Measurements from ENCODE around the gene SFXN3.

SFXN3 gene

GRCh38 chr10:101031128-101031795, at the start of gene SFXN3, which contains the start of gene PDZD7:
Gene SFXN3, plus strand, starts transcription at chr10:101031234. Its CDS starts 3,461 bp downstream, at chr10:101034695.
Gene PDZD7, minus strand, starts transcription at chr10:101031129. Its CDS starts 910 bp downstream, at chr10:101030219.
- peak; percentile 88 for DNase-seq

DNA sequence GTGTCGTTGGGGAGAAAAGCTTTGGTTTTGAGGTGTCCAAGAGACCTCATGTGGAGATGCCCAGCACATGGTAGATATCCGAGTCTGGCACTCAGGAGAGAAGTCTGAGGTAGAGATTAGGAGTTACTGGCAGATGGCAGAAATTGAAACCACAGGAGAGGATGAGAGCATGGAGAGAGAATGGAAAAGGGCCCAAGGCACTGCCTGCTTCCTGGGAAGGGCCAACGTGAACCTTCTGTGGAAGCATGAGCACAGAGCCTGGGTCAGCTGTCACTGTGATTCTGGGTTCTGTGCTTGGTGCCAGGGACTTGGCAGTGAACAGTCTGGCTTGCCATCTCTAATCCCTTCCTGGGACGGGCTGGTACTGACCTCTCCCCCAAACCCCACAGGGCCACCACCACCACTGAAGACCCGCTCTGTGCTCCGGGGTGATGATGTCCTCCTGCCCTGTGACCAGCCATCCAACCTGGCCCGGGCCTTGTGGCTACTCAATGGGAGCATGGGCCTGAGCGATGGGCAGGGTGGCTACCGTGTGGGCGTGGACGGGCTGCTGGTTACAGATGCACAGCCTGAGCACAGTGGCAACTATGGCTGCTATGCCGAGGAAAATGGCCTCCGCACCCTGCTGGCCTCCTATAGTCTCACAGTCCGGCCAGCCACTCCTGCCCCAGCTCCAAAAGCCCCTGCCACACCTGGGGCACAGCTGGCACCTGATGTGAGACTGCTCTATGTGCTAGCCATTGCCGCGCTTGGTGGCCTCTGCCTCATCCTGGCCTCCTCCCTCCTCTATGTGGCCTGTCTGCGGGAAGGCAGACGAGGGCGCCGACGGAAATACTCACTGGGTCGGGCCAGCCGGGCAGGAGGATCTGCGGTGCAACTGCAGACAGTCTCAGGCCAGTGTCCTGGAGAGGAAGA, 47.9 kb upstream of the SFXN3 start:
- DNase-seq, result no peak

DNA sequence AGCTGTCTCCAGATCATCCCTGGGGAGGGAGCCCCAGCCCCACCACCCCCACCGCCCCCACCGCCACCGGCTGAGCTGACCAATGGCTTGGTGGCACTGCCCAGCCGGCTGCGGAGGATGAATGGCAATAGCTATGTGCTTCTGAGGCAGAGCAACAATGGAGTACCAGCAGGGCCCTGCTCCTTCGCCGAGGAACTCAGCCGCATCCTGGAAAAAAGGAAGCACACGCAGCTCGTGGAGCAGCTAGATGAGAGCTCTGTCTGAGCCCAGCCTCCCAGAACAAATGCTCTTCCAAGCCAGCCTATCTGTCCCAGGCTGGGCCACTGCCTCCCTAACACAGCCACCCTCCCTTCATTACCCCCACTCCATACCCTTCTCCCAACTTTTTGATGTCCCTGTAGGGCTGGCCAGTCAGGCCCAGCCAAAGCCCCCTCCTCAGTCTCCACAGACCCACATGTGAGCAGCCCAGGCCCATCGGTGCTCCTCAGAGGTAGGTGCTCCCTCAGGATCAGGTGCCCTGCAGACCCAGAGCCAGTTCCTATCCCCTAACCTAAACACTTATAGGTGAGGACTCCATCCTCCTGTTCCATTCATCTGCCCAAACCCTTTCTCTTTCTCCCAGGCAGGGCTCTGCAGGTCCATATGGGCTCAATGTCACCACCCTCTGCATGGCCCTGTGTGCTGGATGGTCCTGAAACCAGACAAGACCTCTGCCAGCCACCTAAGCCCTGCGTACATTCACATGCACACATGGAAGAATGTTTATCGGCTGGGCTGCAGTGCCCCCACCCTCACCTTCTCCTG, 47.0 kb upstream of the SFXN3 start:
- no peak for DNase-seq

DNA sequence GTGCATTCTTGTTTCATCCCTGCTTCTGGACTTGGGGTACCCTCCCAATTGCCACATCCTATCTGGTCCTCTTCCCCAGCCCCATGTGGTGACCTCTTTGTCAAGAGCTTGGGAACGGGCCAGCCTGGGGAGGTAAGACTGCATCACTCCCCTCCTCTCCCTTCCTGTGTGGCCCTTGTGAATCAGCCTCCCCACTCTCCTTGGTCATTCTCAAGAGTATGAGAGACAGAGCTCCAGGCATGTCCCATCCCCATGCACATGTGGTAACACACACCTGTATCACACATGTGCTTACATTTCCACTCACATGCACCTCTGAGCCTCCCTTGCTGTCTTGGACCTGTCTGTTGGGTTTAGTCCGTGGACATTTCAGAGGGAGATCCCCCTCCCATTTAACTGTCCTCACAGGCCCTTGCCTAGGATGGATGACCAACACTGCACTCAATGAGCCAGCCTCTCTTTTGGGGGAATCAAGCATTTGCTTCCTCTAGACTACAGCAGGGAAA, 46.3 kb upstream of the SFXN3 start:
- DNase-seq, result no peak

DNA sequence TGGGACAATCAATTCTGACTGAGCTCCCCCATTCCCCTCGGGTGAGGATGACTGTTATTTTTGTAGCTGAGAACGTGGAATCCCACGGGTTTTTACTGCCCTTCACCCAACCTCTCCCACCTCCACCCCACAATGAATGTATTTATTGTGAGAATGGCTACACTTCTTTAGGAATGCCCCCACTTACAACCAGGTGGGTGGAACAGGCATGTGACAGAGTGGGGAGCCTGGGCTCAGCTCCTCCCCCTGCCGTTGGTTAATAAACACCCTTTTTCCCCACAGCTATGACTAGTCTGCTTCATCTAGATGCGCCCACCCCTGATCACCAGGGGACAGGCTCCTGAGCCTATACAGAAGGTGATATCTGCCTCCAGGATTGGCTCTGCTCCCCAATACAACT, 45.7 kb upstream of the SFXN3 start:
- no peak for DNase-seq

DNA sequence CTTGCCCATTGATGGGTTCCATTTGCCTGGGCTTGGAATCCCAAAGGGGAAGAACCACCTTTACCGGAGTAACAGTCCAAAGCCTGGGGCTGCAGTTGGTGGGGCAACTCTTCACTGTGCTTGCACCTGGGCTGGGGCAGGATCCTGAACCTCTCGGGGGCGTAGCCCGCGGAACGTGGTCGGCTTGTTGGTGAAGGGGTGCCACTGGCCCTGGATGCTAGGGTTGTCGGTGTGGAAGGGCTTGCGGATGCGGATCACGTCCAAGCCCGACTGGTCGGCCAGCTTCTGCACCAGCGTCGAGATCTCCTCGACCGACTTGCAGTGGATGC, 44.4 kb upstream of the SFXN3 start:
- DNase-seq, result no peak

DNA sequence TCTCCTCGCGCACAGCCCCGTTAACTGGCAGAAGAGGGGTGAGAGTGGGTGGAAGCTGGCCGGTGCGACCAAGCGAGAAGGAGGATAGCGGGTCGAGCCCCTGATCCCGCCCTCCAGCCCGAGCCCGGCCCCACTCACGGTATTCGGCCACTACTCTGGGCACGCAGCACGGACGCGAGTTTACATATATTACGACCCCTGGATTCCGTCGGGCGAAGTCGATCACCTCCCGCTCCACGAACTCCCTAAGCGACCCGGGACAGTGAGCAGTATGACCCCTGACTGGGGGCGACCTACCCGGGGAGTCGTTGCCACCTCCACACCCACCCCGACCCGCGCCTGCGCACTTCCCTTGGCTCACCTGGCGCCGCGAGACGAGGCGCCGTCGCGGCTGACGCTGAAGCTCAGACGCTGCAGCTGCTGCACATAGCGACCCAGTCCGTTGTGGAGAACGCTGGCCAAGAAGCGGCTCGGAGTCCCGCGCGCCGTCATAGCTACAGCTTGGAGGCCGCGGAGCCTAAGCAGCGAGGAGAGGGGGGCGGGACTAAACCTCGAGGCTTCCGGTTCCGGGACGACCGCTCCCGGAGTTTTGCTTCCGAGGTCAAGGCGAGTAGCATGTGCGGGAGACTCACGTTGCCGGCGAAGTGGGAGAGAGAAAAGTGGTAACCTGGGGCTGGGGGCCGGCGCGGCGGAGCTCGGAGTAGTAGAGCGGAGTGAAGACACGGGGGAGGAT, 43.9 kb upstream of the SFXN3 start, which contains the start of the genes MRPL43 and TWNK:
MRPL43 (minus strand) TSS at position 546 of the 733 bp plus-strand sequence; CDS start at position 492, 54 bp downstream.
TWNK (plus strand) TSS at position 592 of the 733 bp plus-strand sequence. CDS start 668 bp downstream, outside the sequence.
- DNase-seq, result peak; percentile 67

DNA sequence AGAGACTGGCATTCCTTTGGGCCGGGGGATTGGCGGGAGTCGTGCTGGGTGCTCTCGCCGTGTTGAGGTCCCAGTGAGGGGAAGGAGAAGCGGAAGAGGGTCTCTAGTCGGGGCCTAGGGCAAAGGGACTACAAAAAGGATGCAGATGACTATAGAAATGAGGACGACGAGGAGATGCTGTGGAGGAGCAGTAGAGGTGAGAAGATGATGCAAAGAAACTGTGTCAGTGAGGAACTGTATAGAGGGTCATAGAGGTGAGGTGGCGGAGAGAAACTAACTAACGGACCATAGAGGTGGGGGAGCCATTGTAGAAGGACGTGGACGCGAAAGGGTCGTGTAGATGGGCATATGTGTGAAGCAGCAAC, 43.4 kb upstream of the SFXN3 start:
- DNase-seq, result no peak

DNA sequence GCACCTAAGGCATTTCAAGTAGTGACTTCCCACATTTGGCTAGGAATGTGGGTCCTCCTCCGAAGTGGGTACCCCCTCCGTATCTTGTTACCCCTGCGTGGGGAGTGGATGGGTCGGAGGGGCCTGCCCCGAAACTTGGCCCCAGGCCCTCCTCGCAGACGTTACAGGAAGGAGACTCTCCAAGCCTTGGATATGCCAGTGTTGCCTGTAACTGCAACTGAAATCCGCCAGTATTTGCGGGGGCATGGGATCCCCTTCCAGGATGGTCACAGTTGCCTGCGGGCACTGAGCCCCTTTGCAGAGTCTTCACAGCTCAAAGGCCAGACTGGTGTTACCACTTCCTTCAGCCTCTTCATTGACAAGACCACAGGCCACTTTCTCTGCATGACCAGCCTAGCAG, 42.9 kb upstream of the SFXN3 start:
- no peak for DNase-seq

GRCh38 chr10:100989088-100989487, 41.9 kb upstream of the SFXN3 start:
- no peak for DNase-seq

- no peak for DNase-seq
Measured at GRCh38 chr10:100993986-100994708, 36.9 kb upstream of the SFXN3 start.

DNA sequence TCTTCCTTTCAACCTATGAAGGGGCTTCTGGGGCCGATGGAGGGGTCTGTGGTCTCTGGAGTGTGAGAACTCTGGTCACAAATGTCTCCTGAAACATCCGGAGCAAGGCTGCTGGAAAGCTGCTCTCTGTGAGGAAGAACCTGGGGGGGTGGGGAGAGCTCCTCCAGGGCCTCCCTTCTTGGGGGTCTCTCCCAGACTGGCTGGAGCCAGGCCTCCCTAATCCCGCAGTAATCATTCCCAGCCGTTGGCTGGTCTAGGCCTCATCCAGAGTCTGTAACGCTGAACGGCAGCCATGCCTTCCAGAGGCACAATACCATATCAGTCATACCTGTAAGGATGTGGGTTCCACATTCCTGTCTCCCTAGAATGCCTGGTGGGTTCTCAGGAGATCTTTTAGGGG, 35.9 kb upstream of the SFXN3 start:
- no peak for DNase-seq

DNA sequence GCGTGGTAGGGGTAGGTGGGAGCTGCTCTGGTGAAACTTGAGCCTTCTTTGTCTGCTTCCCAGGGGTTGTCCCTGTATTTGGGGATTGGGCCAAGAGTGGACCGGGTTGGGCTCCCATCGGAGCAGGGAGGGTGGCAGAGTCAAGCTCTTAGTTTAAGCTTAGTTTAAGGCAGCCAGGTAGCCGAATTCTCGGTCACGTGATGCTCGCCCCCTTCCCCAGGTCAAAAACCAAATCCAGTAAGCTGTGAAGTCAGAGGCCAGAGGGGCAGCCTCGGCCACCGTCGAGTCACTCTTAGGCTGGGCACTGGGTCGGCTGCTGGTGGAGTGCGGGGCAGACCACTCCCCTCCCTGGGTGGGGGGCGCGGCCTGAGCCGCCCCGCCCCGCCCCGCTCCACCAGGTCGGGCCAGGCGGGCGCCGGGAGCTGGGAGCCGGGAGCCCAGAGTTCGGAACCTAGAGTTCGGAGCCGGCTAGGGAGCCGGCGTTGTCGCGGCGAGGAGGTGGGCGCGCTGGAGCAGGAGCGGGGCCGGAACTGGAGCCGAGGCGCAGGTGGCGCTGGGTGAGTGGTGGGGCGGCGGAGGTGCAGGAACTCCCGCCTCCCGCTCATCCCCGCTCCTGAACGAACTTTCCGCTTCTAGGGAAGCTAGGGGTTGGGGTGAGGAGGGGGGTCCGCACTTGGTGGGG, 34.2 kb upstream of the SFXN3 start:
- peak; percentile 22 for DNase-seq

DNA sequence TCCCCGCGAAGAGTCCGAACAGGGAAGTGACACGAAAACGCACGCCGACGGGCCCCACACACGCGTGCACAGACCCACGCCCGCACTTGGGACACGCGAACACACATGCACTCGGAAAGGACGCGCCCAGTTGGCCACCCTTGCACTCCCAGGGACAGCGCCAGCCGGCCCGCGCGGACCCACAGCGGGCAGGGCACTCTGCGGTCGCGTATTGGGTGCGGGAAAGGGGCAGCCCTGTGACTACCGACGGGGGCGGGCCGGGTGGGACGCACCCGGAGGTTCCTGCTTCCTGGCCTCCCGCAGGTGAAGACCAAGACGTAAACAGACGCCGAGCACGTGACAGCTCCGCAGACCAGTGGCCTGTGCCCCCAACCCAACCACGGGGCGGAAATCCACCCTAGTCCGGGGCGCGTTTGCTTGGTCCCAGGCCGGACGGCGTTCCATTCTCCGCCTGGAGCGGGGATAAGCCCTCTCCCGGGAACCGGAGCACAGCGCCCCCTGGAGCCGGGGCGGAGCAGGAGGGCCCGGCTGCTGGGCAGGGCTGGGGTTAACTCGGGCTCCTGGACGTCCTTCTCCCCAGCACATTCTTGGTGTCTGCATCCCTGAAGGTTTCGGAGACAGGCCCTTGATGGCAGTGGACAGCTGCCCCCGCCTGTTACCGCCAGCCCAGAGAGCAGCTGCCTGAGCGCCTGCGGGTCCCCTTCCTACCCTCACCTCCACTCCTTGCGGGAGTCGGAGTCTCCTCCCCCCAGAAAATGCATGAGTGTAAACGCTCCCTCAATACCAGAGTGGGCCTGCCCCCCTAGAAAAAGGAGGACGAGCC, 33.5 kb upstream of the SFXN3 start:
- DNase-seq, result peak; percentile 46

- peak; percentile 91 for DNase-seq
Measured at GRCh38 chr10:100998183-100998990, 32.6 kb upstream of the SFXN3 start.

DNA sequence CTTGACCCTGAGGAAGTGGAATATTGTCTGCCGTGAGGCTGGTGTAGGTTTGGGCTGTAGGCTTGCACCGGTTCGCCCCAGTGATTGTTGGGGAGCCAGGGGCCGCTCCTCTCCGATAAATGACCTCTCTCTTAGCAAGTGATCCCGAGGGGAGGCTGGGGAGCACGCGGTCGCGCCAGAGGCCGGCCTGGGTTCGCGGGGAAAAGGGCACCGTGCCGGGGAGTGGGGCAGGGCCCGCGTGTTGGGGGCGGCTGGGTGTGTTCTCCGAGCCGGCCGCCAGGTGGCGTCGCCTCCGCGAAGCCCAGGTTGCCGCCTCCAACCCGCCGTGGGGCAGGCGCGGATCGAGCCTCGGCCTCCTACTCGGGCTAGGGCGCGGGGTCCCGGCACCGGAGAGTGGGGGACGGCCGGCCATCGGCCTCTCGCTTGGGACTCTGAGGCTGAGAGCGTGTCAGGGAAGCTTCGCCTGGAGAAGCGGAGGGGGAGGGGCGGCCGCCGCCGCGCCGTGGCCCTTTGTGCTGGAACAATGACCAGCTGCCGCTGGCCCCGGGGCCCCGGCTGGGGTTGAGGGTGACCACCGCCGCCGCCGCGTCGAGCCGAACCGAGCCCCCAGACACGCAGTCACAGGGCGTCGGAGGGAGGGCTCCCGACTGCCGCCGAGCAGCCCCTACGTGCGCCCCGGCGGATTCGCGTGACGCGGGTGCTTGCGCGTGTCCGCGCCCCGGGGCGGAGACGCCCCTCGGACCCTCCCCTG, 31.9 kb upstream of the SFXN3 start:
- DNase-seq, result peak; percentile 57

DNA sequence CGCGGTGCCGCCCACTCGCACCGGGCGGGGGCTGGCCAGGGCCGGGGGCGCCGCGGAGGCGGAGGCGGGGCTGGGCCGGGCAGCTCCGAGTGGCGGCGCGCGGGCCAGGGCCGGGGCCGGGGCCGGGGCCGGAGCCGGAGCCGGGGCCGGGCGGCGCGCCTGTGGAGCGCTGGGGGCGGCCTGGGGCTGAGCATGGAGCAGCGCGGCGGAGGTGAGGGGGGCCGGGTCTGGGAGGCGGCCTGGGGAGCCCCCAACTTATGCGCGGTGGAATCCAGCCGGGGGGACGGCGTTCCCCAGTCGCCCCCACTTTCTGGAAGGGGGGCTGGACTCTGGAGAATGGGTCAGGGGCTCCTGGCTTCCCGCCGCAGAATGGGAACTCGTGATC, 31.3 kb upstream of the SFXN3 start, which contains the start of gene LZTS2:
LZTS2 (plus strand) TSS at position 67 of the 385 bp plus-strand sequence. CDS start 2,731 bp downstream, outside the sequence.
- no peak for DNase-seq

Data from NCI-H1436 (cell line).